Heart right ventricle (tissue), 16 donors: Measurements from ENCODE around the gene TMOD1. TPM values are rescaled to one million over a fixed set of nuclear protein-coding genes. Genes with fewer than 3 reads are reported as not detected.

Experiments used
- ATAC-seq, 8 donors: fragments of 200-7000 bp; cut with Tn5 transposase; one replicate each; pipeline ENCODE4 v1.9.1; 2020; ENCODE audit warnings: mild to moderate bottlenecking in 8 of 8, moderate library complexity in 8 of 8, moderate number of reproducible peaks in 1 of 8
- DNase-seq, 2 donors: peaks; one replicate each; pipeline ENCODE4 v3.0.0-alpha.2; 2020
- H3K27ac ChIP-seq, 10 donors: fragments of 200-600 bp; sonication (generic) in 2 of 10; one replicate each; pipeline versions ENCODE4 v1.5.0 to v1.8.0; 2020 to 2022; ENCODE audit warnings: mild to moderate bottlenecking in 3 of 10
- H3K27me3 ChIP-seq, 7 donors: fragments of 200-600 bp; one replicate each; pipeline ENCODE4 v1.8.0; 2021 to 2022; ENCODE audit warnings: mild to moderate bottlenecking in 2 of 7
- H3K36me3 ChIP-seq, 9 donors: fragments of 200-600 bp; sonication (generic) in 1 of 9; one replicate each; pipeline versions ENCODE4 v1.5.0 to v1.8.0; 2020 to 2022; ENCODE audit warnings: mild to moderate bottlenecking in 2 of 9
- H3K4me1 ChIP-seq, 9 donors: fragments of 200-600 bp; sonication (generic) in 1 of 9; one replicate each; pipeline versions ENCODE4 v1.5.0 to v1.8.0; 2020 to 2022; ENCODE audit warnings: mild to moderate bottlenecking in 4 of 9
- H3K4me3 ChIP-seq, 10 donors: fragments of 200-600 bp; sonication (generic) in 2 of 10; one replicate each; pipeline versions ENCODE4 v1.5.0 to v1.8.0; 2020 to 2022; ENCODE audit warnings: mild to moderate bottlenecking in 7 of 10, moderate library complexity in 2 of 10
- H3K9me3 ChIP-seq, 11 donors: fragments of 200-600 bp in 10 of 11; sonication (generic) in 2 of 11; one replicate each; pipeline versions ENCODE4 v1.5.0 to v1.8.0; 2013 to 2022; ENCODE audit warnings: mild to moderate bottlenecking in 2 of 11, control low read depth in 1 of 11, moderate library complexity in 1 of 11
- WGBS, 2 donors: extraction: QIAGEN DNeasy Blood & Tissue Kit; methylation state at CpG; one replicate each; pipeline ENCODE4 v1.1.7; 2013; ENCODE audit warnings: inconsistent platforms in 1 of 2; 5-methylcytosine and 5-hydroxymethylcytosine counted together
- intact Hi-C, 10 donors: fragments of 100-400 bp; cut with DNase I; formaldehyde crosslinking; loops; one replicate each; pipeline versions ENCODE4 v1.11.1 to v1.14.2; 2022
- polyA plus RNA-seq, 2 donors: library from polyadenylated mRNA; stranded (reverse); fragments of 200-250 nt; gene quantifications; one replicate each; pipeline ENCODE4 v1.2.3, GENCODE V29; 2013
- total RNA-seq, 10 donors: library from RNA; stranded (reverse); fragmentation: NEBNext Ultra II Directional in 3 of 10; extraction: Animal tissue kit (Norgen Biotek cat#: 25700) in 3 of 10; gene quantifications; one replicate each; pipeline versions ENCODE4 v1.2.1 to v1.2.4, GENCODE V29; 2021 to 2023
- TF ChIP-seq, protein P1 (sequence below), 9 donors: fragments of 200-600 bp; sonication (generic) in 2 of 9; IDR thresholded peaks; one replicate each; pipeline versions ENCODE4 v1.5.0 to v1.8.0; 2021 to 2022; ENCODE audit warnings: antibody characterized with exemption in 9 of 9, mild to moderate bottlenecking in 5 of 9, moderate library complexity in 1 of 9
- donor health status: Arrhythmogenic right ventricular cardiomyopathy.
- donor health status: ischemic (EF 13 %, LVEDD 7.1; RV severe dilation, severe dysfunction).
- donor health status: healthy with polysubstance abuse.
- donor health status: DM: no; HTN: yes; CAD: no.
- donor health status: DM: no; HTN: no; CAD: no.
- donor health status: ischemic (EF 25% LVEDD 6.9; RV normal size, moderate dysfunction).
- donor health status: ischemic (EF 25% LVEDD 5.7; RV mildly dilated, moderate dysfunction).
- donor health status: healthy.
- donor health status: DM: yes; HTN: yes; CAD: no.
- donor health status: Ischemic cardiomyopathy.
- donor health status: ischemic (EF 35%, LVEDD 5.7; RV mildly dilated, moderate dysfunction).
- donor health status: nonischemic (EF 11% LVEDD 7.7; RV severe dilation, severe dysfunction).
- donor health status: DM: yes; HTN: yes; CAD: no.
- donor health status: PGD.
- donor health status: ischemic (EF 29% LVEDD 5.4; RV normal size, mild dysfunction).
- donor health status: nonischemic (EF 23%, LVEDD 6.1; RV moderate dilation, normal function).

The TMOD1 gene
- total and polyA plus RNA-seq, 12 donors: 83.7 to 203 (median 176) TPM

DNA sequence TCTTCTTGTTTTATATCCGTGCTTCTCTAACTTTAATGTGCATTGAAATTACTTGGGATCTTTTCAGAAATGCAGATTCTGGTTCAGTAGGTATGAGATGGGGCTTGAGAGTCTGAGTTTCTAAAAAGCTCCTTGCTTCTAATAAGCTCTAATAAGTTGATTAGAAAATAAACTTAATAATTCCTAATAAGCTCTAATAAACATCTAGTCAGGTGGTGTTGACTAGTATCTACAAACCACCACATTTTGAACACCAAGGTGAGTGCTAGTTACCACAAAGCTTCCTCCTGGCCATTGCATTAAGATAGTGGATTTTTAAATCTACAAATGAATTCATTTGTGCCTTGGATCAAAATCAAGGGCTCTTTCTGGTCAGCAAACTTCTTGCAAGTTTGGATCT, 5.3 kb downstream of the TMOD1 start:
- Histone ChIP-seq H3K36me3 (no peaks in the 10 kb centered on the region), H3K4me3 (no peak overlapping the region), H3K4me1 (peaks cover 5 to 89% (median 56%) of the 10 kb centered on the region in 9 donors), H3K27me3 (peaks cover 0 to 37% (median 8%) of the 10 kb centered on the region in 7 donors), H3K9me3 (no peaks in the 10 kb centered on the region), H3K27ac (no peak overlapping the region)
- intact Hi-C loops: loop anchor here in 2 of 10 donors (10.0 kb wide), 1 partner anchor 88 kb away; no protein-coding TSS in a partner anchor
- DNase-seq (no peak), ATAC-seq (no peak)
- TF ChIP-seq, protein P1, sequence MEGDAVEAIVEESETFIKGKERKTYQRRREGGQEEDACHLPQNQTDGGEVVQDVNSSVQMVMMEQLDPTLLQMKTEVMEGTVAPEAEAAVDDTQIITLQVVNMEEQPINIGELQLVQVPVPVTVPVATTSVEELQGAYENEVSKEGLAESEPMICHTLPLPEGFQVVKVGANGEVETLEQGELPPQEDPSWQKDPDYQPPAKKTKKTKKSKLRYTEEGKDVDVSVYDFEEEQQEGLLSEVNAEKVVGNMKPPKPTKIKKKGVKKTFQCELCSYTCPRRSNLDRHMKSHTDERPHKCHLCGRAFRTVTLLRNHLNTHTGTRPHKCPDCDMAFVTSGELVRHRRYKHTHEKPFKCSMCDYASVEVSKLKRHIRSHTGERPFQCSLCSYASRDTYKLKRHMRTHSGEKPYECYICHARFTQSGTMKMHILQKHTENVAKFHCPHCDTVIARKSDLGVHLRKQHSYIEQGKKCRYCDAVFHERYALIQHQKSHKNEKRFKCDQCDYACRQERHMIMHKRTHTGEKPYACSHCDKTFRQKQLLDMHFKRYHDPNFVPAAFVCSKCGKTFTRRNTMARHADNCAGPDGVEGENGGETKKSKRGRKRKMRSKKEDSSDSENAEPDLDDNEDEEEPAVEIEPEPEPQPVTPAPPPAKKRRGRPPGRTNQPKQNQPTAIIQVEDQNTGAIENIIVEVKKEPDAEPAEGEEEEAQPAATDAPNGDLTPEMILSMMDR (IDR thresholded peaks at IDR 0.05): no peak
- 72 to 76% methylated on average over 1 of the region's 1 CpG for WGBS, 2 donors

DNA sequence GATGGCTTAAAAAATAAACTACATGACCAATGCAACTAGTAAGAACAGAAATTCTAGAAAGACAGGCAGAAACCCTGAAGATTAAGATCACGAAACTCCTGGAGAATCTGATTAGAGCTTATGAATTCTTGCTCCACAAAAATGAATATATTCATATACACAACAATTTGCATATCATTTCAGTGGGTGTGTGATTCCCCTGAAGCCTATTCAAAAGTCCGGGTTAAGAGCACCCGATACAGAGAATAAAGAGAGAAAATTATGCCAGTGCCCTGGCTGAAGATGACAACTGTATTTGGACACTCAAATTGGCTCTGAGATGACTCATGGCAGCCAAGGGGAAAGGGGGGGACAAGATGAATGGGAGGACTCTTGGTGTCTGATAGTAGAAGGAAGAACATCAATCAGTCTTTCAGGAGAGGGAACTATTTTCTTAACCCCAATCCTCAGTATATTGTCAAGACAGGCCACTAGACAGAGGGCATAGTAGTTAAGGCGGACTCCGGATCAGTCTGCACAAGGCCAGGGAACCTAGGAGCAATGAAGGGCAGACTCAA, 6.0 kb downstream of the TMOD1 start:
- intact Hi-C loops: loop anchor here in 2 of 10 donors (10.0 kb wide), 1 partner anchor 87 kb away; no protein-coding TSS in a partner anchor
- no peak for DNase-seq
- peaks cover 0 to 30% (median under 1%) of the 10 kb centered on the region in 7 donors for H3K27me3 ChIP-seq
- H3K27ac ChIP-seq: no peak overlapping the region
- H3K4me3 ChIP-seq: no peak overlapping the region
- no peak for ATAC-seq
- WGBS, 2 donors: 72 to 73% methylated on average over 5 of the region's 5 CpGs
- peaks cover 5 to 83% (median 52%) of the 10 kb centered on the region in 9 donors for H3K4me1 ChIP-seq
- TF ChIP-seq, protein P1 (IDR thresholded peaks at IDR 0.05): no peak
- no peaks in the 10 kb centered on the region for H3K36me3 ChIP-seq
- no peaks in the 10 kb centered on the region for H3K9me3 ChIP-seq

DNA sequence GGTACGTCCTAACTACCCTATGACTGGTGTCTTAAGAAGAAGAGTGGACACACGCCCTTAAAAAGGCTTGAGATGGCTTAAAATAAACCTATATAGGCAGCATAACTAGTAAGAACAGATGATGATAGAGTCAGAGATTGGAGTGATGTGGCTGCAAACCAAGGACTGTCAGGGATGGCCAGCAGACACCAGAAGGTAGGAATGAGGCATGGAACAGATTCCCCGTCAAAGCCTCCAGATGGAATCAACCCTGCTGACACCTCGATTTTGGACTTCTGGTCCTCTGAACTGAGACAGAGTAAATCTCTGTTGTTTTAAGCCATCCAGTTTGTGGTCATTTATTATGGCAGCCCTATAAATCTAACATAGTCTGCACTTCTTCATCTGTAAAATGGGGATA, 7.4 kb downstream of the TMOD1 start:
- 55 to 56% methylated on average over 4 of the region's 4 CpGs for WGBS, 2 donors
- Histone ChIP-seq H3K27me3 (peaks cover 0 to 16% (median 0%) of the 10 kb centered on the region in 7 donors), H3K27ac (peak overlapping the region in 3 of 10 donors; percentile 1 to 37 (median 28)), H3K9me3 (no peaks in the 10 kb centered on the region), H3K36me3 (no peaks in the 10 kb centered on the region), H3K4me1 (peaks cover 5 to 77% (median 44%) of the 10 kb centered on the region in 9 donors), H3K4me3 (no peak overlapping the region)
- intact Hi-C loops: loop anchor here in 2 of 10 donors (10.0 kb wide), 1 partner anchor 86 kb away; no protein-coding TSS in a partner anchor
- DNase-seq (no peak), ATAC-seq (no peak)
- TF ChIP-seq, protein P1 (IDR thresholded peaks at IDR 0.05): no peak

DNA sequence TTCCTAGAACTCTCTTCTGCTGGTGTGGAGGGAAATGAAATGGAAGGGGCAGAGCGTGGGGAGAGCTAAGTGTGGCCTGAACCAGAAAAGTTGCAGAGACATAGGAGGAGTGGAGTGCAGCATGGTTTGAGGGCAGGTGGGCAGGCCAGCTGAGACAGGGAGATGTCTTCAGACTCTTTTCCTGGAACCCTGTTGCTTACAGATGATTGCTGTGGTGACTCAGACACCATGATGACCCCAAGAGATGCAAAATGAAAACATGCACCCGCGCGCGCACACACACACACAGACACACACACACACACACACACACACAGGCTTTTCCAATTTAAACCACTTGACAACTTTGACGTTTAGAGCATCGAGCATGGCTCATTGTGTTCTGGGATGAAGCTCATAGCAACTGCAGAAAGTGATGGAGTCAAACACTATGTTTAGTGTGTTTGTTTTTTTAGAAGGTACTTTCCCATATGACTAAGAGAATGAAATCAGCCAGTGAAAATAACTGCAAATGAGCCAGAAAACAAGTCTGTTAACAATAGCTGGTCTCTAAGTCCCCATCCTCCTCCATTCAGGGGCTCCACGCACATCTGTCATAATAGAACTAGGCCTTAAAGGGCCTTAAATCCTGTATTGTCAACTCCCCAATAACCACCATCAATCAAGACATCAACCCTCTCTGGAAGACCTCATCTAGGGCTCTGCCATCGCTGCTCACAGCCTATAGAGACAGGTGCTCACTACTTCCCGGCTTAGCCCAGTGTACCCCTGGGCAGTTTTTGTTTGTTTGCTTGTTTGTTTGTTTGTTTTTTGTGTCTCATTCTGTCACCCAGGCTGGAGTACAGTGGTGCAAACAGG, 9.6 kb downstream of the TMOD1 start:
- DNase-seq: peak in 1 of 2 donors; percentile 27
- Histone ChIP-seq H3K36me3 (no peaks in the 10 kb centered on the region), H3K4me1 (peaks cover 4 to 77% (median 29%) of the 10 kb centered on the region in 9 donors), H3K27ac (peak overlapping the region in 6 of 10 donors; percentile 7 to 59 (median 56)), H3K9me3 (no peaks in the 10 kb centered on the region), H3K4me3 (no peak overlapping the region), H3K27me3 (peaks cover 0 to 3% (median 0%) of the 10 kb centered on the region in 7 donors)
- TF ChIP-seq, protein P1 (IDR thresholded peaks at IDR 0.05): no peak
- WGBS, 2 donors: 57 to 64% methylated on average over 10 of the region's 10 CpGs
- intact Hi-C loops: no loop called here
- peak; percentile 12 to 72 (median 48) for ATAC-seq
